GM23338 (cell line): ENCODE results near the gene RNF115. TPM values are rescaled to one million over a fixed set of nuclear protein-coding genes. Genes with fewer than 3 reads are reported as not detected.

ENCODE experiments used
- ATAC-seq: fragments of 200-7000 bp; cut with Tn5 transposase; 3 replicates; pipeline ENCODE4 v1.9.1; 2020
- DNase-seq: peaks from one replicate; pipeline ENCODE4 v3.0.0-alpha.2; 2015; ENCODE audit warnings: low spot score
- H2AFZ ChIP-seq: fragments of 200-600 bp; sonication (generic); 2 replicates; pipeline ENCODE4 v1.8.0; 2016; ENCODE audit warnings: antibody characterized with exemption, mild to moderate bottlenecking, moderate library complexity
- H3F3A ChIP-seq: fragments of 200-600 bp; sonication (generic); replicated peaks from 2 replicates; pipeline ENCODE4 v1.8.0; 2017; ENCODE audit warnings: antibody characterized with exemption, mixed run types, low read depth
- H3K27ac ChIP-seq: fragments of 200-600 bp; sonication (generic); 2 replicates; pipeline ENCODE4 v1.6.1; 2016; ENCODE audit warnings: low read depth
- H3K27me3 ChIP-seq: fragments of 200-600 bp; sonication (generic); 2 replicates; pipeline ENCODE4 v1.8.0; 2016; ENCODE audit warnings: mild to moderate bottlenecking, mixed run types, moderate library complexity; ENCODE audit not compliant: insufficient read depth
- H3K36me3 ChIP-seq: fragments of 200-600 bp; sonication (generic); 2 replicates; pipeline ENCODE4 v1.8.0; 2016; ENCODE audit warnings: mild to moderate bottlenecking; ENCODE audit not compliant: insufficient read depth
- H3K4me1 ChIP-seq: fragments of 200-600 bp; sonication (generic); 2 replicates; pipeline ENCODE4 v1.8.0; 2016; ENCODE audit warnings: mild to moderate bottlenecking, moderate library complexity; ENCODE audit not compliant: insufficient read depth
- H3K4me2 ChIP-seq: fragments of 200-600 bp; sonication (generic); 2 replicates; pipeline ENCODE4 v1.7.1; 2017; ENCODE audit warnings: mixed run types
- H3K4me3 ChIP-seq: fragments of 200-600 bp; sonication (generic); 2 replicates; pipeline ENCODE4 v1.6.1; 2016; ENCODE audit warnings: mixed run types
- H3K79me2 ChIP-seq: fragments of 200-600 bp; sonication (generic); replicated peaks from 2 replicates; pipeline ENCODE4 v1.8.0; 2017; ENCODE audit warnings: mild to moderate bottlenecking; ENCODE audit not compliant: insufficient read depth
- H3K9me2 ChIP-seq: fragments of 200-600 bp; sonication (generic); 2 replicates; pipeline ENCODE4 v1.8.0; 2017; ENCODE audit not compliant: insufficient read depth
- H4K20me1 ChIP-seq: fragments of 200-600 bp; sonication (generic); replicated peaks from 2 replicates; pipeline ENCODE4 v1.8.0; 2017; ENCODE audit warnings: mild to moderate bottlenecking; ENCODE audit not compliant: insufficient read depth
- H3K27ac Mint-ChIP-seq: 2 replicates; pipeline ENCODE4 v1.8.0; 2020; ENCODE audit warnings: inconsistent platforms, mild to moderate bottlenecking, moderate library complexity, mixed read lengths
- H3K27me3 Mint-ChIP-seq: 3 replicates; pipeline ENCODE4 v1.8.0; 2022; ENCODE audit warnings: low read depth, mild to moderate bottlenecking, moderate library complexity, mixed read lengths, inconsistent platforms; ENCODE audit not compliant: insufficient read depth, poor library complexity
- H3K36me3 Mint-ChIP-seq: 3 replicates; pipeline ENCODE4 v1.8.0; 2021; ENCODE audit warnings: low read depth, mild to moderate bottlenecking, inconsistent platforms, moderate library complexity, mixed read lengths
- H3K4me1 Mint-ChIP-seq: 3 replicates; pipeline ENCODE4 v1.8.0; 2020; ENCODE audit warnings: mild to moderate bottlenecking, inconsistent platforms, mixed read lengths
- H3K4me3 Mint-ChIP-seq: 3 replicates; pipeline ENCODE4 v1.8.0; 2021; ENCODE audit warnings: moderate library complexity, mild to moderate bottlenecking, inconsistent platforms, mixed read lengths
- H3K9me3 Mint-ChIP-seq: 3 replicates; pipeline ENCODE4 v1.8.0; 2020; ENCODE audit warnings: moderate library complexity, mild to moderate bottlenecking, inconsistent platforms, mixed read lengths
- CREB1 ChIP-seq: fragments of 250-450 bp; sonication (Bioruptor Pico); IDR thresholded peaks from 2 replicates; pipeline ENCODE4 v1.5.0; 2020; ENCODE audit warnings: low read depth, mild to moderate bottlenecking, moderate library complexity
- CTCF ChIP-seq, 2 experiments: fragments of 200-600 bp in 1 of 2; sonication (generic) in 1 of 2; conservative IDR thresholded peaks; 2 replicates each; pipeline versions ENCODE4 v1.5.1 to v1.6.1; 2016 to 2017; ENCODE audit warnings: antibody characterized with exemption in 2 of 2, low read depth in 2 of 2, mild to moderate bottlenecking in 2 of 2, moderate library complexity in 1 of 2
- EZH2 ChIP-seq: fragments of 200-600 bp; sonication (generic); IDR thresholded peaks from one replicate; pipeline ENCODE4 v1.8.0; 2017; ENCODE audit warnings: antibody characterized with exemption, mild to moderate bottlenecking, low read depth; ENCODE audit not compliant: unreplicated experiment
- EZH2phosphoT487 ChIP-seq: fragments of 200-600 bp; sonication (generic); IDR thresholded peaks from one replicate; pipeline ENCODE4 v1.8.1; 2018; ENCODE audit warnings: antibody characterized with exemption; ENCODE audit not compliant: unreplicated experiment
- JUNB ChIP-seq: IDR thresholded peaks from one replicate; pipeline ENCODE4 v1.6.1; 2016; ENCODE audit warnings: antibody characterized with exemption; ENCODE audit not compliant: unreplicated experiment
- NANOG ChIP-seq: IDR thresholded peaks from 2 replicates; pipeline ENCODE4 v1.6.1; 2016; ENCODE audit warnings: antibody characterized with exemption, borderline replicate concordance
- POLR2AphosphoS5 ChIP-seq: IDR thresholded peaks from 2 replicates; pipeline ENCODE4 v1.6.1; 2016; ENCODE audit warnings: antibody characterized with exemption, low read depth
- STAT1 ChIP-seq: IDR thresholded peaks from one replicate; pipeline ENCODE4 v1.6.1; 2016; ENCODE audit warnings: antibody characterized with exemption; ENCODE audit not compliant: unreplicated experiment
- ZNF114 ChIP-seq: fragments of 250-450 bp; sonication (Bioruptor Pico); IDR thresholded peaks from 2 replicates; pipeline ENCODE4 v1.5.0; 2020; ENCODE audit warnings: mild to moderate bottlenecking, moderate library complexity
- ZNF331 ChIP-seq: fragments of 250-450 bp; sonication (Bioruptor Pico); IDR thresholded peaks from 2 replicates; pipeline ENCODE4 v1.5.0; 2020; ENCODE audit warnings: low read depth, mild to moderate bottlenecking, moderate library complexity
- polyA plus RNA-seq: library from polyadenylated mRNA; unstranded; fragments of >200 nt; fragmentation: Nextera tagmentation; extraction: Ambion mirVana; gene quantifications from 2 replicates; pipeline ENCODE4 v1.2.1, GENCODE V29; 2016
- total RNA-seq: library from RNA; depleted of rRNA; stranded (reverse); fragments of >200 nt; shearing (Covaris generic); gene quantifications from 2 replicates; pipeline ENCODE4 v1.2.3, GENCODE V29; 2014
- TF ChIP-seq, protein P1 (sequence below): IDR thresholded peaks from one replicate; pipeline ENCODE4 v1.6.1; 2018; ENCODE audit warnings: antibody characterized with exemption; ENCODE audit not compliant: unreplicated experiment
- TF ChIP-seq, protein P2 (sequence below): fragments of 250-450 bp; sonication (Bioruptor Pico); IDR thresholded peaks from 2 replicates; pipeline ENCODE4 v1.5.0; 2020; ENCODE audit warnings: mild to moderate bottlenecking, moderate library complexity
- TF ChIP-seq, protein P3 (sequence below): IDR thresholded peaks from 2 replicates; pipeline ENCODE4 v1.6.1; 2016; ENCODE audit warnings: antibody characterized with exemption

RNF115 gene
- total and polyA plus RNA-seq, 2 experiments from 2014 or later, result 10.6 to 10.9 TPM

DNA sequence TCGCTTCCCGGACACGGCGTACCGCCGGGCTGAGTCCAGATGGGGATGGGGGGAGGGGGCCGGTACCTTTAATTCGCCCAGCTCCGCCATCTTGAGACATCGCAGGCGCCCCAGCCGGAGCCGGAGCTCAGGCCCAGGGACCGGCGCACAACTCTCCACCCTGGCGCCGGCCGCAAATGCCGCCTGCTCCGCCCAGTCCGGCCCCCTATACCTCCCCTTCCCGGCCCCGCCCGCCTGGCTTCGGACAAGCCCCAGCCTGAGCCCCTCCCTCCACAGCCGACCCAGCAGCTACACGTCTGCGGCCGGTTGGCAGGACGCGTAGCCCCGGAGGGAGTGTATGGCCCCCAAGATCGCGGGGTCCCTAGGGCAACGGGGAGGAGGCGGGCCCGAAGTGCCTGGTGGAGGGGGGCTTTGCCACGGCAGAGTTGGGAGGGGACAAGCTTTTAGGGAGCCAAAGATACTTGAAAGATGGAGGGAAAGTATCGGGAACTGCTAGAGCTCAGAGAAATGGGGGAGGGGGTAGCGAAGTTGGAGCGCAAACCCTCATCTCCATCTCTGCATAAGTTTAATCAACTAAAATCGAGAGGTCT is 35.1 kb upstream of the RNF115 start, which contains the start of gene PIAS3:
PIAS3 (minus strand) TSS at position 181 of the 590 bp plus-strand sequence; CDS start at position 90, 91 bp downstream.
- Histone ChIP-seq H4K20me1 (peaks cover 6% of the 10 kb centered on the region; the same call in 1 of the 2 replicates), H3K79me2 (peaks cover 8% of the 10 kb centered on the region), H3K27me3 (no peaks in the 10 kb centered on the region), H3K4me3 (peak within 1 kb of the TSS; percentile 100), H3K36me3 (peaks cover 9% of the 10 kb centered on the region), H3K27ac (peak within 1 kb of the TSS; percentile 94), H3K9me2 (peaks cover 5% of the 10 kb centered on the region; the same call in 1 of the 2 replicates), H3F3A (peaks cover 5% of the 10 kb centered on the region; the same call in 1 of the 2 replicates), H2AFZ (peak within 1 kb of the TSS; percentile 98), H3K4me1 (peaks cover 7% of the 10 kb centered on the region), H3K4me2 (peak within 1 kb of the TSS; percentile 94)
- peaks cover 12% of the 10 kb centered on the region for H3K4me1 Mint-ChIP-seq
- DNase-seq (peak; percentile 98), ATAC-seq (peak; percentile 87)
- H3K9me3 Mint-ChIP-seq, result peaks cover 23% of the 10 kb centered on the region
- peaks cover 40% of the 10 kb centered on the region for H3K36me3 Mint-ChIP-seq
- H3K4me3 Mint-ChIP-seq, result peak within 1 kb of the TSS; percentile 97
- TF ChIP-seq ZNF331 (CRISPR knock-in tag) (no peak), EZH2phosphoT487 (no peak), JUNB (peak; percentile 90), NANOG (no peak), CTCF (conservative IDR thresholded peaks at IDR 0.05; ENCODE audit: low read depth in 2 of 2) (no peak), EZH2 (no peak), ZNF114 (CRISPR knock-in tag) (no peak), CREB1 (CRISPR knock-in tag) (0 out of 2 replicates have a peak, but pooled peaks have one; percentile 14), POLR2AphosphoS5 (peak; percentile 49), STAT1 (no peak)
- TF ChIP-seq, protein P1, sequence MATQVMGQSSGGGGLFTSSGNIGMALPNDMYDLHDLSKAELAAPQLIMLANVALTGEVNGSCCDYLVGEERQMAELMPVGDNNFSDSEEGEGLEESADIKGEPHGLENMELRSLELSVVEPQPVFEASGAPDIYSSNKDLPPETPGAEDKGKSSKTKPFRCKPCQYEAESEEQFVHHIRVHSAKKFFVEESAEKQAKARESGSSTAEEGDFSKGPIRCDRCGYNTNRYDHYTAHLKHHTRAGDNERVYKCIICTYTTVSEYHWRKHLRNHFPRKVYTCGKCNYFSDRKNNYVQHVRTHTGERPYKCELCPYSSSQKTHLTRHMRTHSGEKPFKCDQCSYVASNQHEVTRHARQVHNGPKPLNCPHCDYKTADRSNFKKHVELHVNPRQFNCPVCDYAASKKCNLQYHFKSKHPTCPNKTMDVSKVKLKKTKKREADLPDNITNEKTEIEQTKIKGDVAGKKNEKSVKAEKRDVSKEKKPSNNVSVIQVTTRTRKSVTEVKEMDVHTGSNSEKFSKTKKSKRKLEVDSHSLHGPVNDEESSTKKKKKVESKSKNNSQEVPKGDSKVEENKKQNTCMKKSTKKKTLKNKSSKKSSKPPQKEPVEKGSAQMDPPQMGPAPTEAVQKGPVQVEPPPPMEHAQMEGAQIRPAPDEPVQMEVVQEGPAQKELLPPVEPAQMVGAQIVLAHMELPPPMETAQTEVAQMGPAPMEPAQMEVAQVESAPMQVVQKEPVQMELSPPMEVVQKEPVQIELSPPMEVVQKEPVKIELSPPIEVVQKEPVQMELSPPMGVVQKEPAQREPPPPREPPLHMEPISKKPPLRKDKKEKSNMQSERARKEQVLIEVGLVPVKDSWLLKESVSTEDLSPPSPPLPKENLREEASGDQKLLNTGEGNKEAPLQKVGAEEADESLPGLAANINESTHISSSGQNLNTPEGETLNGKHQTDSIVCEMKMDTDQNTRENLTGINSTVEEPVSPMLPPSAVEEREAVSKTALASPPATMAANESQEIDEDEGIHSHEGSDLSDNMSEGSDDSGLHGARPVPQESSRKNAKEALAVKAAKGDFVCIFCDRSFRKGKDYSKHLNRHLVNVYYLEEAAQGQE, result no peak
- TF ChIP-seq, protein P2, sequence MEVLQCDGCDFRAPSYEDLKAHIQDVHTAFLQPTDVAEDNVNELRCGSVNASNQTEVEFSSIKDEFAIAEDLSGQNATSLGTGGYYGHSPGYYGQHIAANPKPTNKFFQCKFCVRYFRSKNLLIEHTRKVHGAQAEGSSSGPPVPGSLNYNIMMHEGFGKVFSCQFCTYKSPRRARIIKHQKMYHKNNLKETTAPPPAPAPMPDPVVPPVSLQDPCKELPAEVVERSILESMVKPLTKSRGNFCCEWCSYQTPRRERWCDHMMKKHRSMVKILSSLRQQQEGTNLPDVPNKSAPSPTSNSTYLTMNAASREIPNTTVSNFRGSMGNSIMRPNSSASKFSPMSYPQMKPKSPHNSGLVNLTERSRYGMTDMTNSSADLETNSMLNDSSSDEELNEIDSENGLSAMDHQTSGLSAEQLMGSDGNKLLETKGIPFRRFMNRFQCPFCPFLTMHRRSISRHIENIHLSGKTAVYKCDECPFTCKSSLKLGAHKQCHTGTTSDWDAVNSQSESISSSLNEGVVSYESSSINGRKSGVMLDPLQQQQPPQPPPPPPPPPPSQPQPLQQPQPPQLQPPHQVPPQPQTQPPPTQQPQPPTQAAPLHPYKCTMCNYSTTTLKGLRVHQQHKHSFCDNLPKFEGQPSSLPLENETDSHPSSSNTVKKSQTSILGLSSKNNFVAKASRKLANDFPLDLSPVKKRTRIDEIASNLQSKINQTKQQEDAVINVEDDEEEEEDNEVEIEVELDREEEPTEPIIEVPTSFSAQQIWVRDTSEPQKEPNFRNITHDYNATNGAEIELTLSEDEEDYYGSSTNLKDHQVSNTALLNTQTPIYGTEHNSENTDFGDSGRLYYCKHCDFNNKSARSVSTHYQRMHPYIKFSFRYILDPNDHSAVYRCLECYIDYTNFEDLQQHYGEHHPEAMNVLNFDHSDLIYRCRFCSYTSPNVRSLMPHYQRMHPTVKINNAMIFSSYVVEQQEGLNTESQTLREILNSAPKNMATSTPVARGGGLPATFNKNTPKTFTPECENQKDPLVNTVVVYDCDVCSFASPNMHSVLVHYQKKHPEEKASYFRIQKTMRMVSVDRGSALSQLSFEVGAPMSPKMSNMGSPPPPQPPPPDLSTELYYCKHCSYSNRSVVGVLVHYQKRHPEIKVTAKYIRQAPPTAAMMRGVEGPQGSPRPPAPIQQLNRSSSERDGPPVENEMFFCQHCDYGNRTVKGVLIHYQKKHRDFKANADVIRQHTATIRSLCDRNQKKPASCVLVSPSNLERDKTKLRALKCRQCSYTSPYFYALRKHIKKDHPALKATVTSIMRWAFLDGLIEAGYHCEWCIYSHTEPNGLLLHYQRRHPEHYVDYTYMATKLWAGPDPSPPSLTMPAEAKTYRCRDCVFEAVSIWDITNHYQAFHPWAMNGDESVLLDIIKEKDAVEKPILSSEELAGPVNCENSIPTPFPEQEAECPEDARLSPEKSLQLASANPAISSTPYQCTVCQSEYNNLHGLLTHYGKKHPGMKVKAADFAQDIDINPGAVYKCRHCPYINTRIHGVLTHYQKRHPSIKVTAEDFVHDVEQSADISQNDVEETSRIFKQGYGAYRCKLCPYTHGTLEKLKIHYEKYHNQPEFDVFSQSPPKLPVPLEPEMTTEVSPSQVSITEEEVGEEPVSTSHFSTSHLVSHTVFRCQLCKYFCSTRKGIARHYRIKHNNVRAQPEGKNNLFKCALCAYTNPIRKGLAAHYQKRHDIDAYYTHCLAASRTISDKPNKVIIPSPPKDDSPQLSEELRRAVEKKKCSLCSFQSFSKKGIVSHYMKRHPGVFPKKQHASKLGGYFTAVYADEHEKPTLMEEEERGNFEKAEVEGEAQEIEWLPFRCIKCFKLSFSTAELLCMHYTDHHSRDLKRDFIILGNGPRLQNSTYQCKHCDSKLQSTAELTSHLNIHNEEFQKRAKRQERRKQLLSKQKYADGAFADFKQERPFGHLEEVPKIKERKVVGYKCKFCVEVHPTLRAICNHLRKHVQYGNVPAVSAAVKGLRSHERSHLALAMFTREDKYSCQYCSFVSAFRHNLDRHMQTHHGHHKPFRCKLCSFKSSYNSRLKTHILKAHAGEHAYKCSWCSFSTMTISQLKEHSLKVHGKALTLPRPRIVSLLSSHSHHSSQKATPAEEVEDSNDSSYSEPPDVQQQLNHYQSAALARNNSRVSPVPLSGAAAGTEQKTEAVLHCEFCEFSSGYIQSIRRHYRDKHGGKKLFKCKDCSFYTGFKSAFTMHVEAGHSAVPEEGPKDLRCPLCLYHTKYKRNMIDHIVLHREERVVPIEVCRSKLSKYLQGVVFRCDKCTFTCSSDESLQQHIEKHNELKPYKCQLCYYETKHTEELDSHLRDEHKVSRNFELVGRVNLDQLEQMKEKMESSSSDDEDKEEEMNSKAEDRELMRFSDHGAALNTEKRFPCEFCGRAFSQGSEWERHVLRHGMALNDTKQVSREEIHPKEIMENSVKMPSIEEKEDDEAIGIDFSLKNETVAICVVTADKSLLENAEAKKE (CRISPR knock-in tag), result no peak
- TF ChIP-seq, protein P3, sequence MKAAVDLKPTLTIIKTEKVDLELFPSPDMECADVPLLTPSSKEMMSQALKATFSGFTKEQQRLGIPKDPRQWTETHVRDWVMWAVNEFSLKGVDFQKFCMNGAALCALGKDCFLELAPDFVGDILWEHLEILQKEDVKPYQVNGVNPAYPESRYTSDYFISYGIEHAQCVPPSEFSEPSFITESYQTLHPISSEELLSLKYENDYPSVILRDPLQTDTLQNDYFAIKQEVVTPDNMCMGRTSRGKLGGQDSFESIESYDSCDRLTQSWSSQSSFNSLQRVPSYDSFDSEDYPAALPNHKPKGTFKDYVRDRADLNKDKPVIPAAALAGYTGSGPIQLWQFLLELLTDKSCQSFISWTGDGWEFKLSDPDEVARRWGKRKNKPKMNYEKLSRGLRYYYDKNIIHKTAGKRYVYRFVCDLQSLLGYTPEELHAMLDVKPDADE, result no peak
- H3K27me3 Mint-ChIP-seq, result peaks cover 20% of the 10 kb centered on the region
- H3K27ac Mint-ChIP-seq, result peak within 1 kb of the TSS; percentile 85
